Measurements from ENCODE around the gene OR6C74.

OR6C74 gene

GRCh38 chr12:55227643-55228042, 16.8 kb upstream of the OR6C74 start (continued):
- no peak for TF ChIP-seq ZSCAN4 (tag by site-specific recombination; IDR thresholded peaks at IDR 0.05)

- Histone ChIP-seq H3K27ac (ENCODE audit: extremely low read depth, low read depth, low read length) (no peak overlapping the region), H3K9me3 (ENCODE audit: control insufficient read depth, insufficient read depth, low read depth, low read length) (no peaks in the 10 kb centered on the region), H3K36me3 (ENCODE audit: control insufficient read depth in 2 of 2, insufficient read depth in 1 of 2, low read length in 2 of 2) (no peaks in the 10 kb centered on the region), H3K4me1 (ENCODE audit: control insufficient read depth, insufficient read depth, low read length) (no peaks in the 10 kb centered on the region), H3K4me3 (ENCODE audit: low read depth, low read length) (no peak overlapping the region)
- ChIA-PET POLR2A (no interaction called here), CTCF (no interaction called here)
- TF ChIP-seq ZNF362 (tag by site-specific recombination; IDR thresholded peaks at IDR 0.05) (no peak), ZNF621 (tag by site-specific recombination; IDR thresholded peaks at IDR 0.05) (no peak), ZNF174 (tag by site-specific recombination; IDR thresholded peaks at IDR 0.05) (no peak), ZBTB1 (tag by site-specific recombination; IDR thresholded peaks at IDR 0.05) (no peak), WT1 (tag by site-specific recombination; IDR thresholded peaks at IDR 0.05) (no peak), ZNF701 (tag by site-specific recombination; IDR thresholded peaks at IDR 0.05) (no peak), ZNF239 (tag by site-specific recombination; IDR thresholded peaks at IDR 0.05) (no peak)
Measured at GRCh38 chr12:55246159-55246558, 1.8 kb downstream of the OR6C74 start.

GRCh38 chr12:55250944-55251343, 6.5 kb downstream of the OR6C74 start:
- CTCF ChIA-PET: no interaction called here
- Histone ChIP-seq H3K36me3 (ENCODE audit: control insufficient read depth in 2 of 2, insufficient read depth in 1 of 2, low read length in 2 of 2) (no peaks in the 10 kb centered on the region), H3K27ac (ENCODE audit: extremely low read depth, low read depth, low read length) (no peak overlapping the region), H3K4me1 (ENCODE audit: control insufficient read depth, insufficient read depth, low read length) (no peaks in the 10 kb centered on the region), H3K9me3 (ENCODE audit: control insufficient read depth, insufficient read depth, low read depth, low read length) (no peaks in the 10 kb centered on the region), H3K4me3 (ENCODE audit: low read depth, low read length) (no peak overlapping the region)
- no peak for TF ChIP-seq ZNF776 (tag by site-specific recombination; IDR thresholded peaks at IDR 0.05; ENCODE audit: borderline replicate concordance)
- no peak for TF ChIP-seq ZNF549 (tag by site-specific recombination; IDR thresholded peaks at IDR 0.05)
- TF ChIP-seq, protein P1, sequence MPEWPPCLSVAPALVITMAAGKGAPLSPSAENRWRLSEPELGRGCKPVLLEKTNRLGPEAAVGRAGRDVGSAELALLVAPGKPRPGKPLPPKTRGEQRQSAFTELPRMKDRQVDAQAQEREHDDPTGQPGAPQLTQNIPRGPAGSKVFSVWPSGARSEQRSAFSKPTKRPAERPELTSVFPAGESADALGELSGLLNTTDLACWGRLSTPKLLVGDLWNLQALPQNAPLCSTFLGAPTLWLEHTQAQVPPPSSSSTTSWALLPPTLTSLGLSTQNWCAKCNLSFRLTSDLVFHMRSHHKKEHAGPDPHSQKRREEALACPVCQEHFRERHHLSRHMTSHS (tag by site-specific recombination; IDR thresholded peaks at IDR 0.05): no peak
- TF ChIP-seq KLF10 (tag by site-specific recombination; IDR thresholded peaks at IDR 0.05): no peak
- TF ChIP-seq, protein P2, sequence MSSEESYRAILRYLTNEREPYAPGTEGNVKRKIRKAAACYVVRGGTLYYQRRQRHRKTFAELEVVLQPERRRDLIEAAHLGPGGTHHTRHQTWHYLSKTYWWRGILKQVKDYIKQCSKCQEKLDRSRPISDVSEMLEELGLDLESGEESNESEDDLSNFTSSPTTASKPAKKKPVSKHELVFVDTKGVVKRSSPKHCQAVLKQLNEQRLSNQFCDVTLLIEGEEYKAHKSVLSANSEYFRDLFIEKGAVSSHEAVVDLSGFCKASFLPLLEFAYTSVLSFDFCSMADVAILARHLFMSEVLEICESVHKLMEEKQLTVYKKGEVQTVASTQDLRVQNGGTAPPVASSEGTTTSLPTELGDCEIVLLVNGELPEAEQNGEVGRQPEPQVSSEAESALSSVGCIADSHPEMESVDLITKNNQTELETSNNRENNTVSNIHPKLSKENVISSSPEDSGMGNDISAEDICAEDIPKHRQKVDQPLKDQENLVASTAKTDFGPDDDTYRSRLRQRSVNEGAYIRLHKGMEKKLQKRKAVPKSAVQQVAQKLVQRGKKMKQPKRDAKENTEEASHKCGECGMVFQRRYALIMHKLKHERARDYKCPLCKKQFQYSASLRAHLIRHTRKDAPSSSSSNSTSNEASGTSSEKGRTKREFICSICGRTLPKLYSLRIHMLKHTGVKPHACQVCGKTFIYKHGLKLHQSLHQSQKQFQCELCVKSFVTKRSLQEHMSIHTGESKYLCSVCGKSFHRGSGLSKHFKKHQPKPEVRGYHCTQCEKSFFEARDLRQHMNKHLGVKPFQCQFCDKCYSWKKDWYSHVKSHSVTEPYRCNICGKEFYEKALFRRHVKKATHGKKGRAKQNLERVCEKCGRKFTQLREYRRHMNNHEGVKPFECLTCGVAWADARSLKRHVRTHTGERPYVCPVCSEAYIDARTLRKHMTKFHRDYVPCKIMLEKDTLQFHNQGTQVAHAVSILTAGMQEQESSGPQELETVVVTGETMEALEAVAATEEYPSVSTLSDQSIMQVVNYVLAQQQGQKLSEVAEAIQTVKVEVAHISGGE (tag by site-specific recombination; conservative IDR thresholded peaks at IDR 0.05; ENCODE audit: low read depth): no peak
- no peak for TF ChIP-seq MEIS1 (CRISPR knock-in tag; IDR thresholded peaks at IDR 0.05; ENCODE audit: borderline replicate concordance)
- no peak for TF ChIP-seq ZNF623 (tag by site-specific recombination; IDR thresholded peaks at IDR 0.05)
- TF ChIP-seq ZNF513 (tag by site-specific recombination; IDR thresholded peaks at IDR 0.05): no peak
- TF ChIP-seq, protein P3, sequence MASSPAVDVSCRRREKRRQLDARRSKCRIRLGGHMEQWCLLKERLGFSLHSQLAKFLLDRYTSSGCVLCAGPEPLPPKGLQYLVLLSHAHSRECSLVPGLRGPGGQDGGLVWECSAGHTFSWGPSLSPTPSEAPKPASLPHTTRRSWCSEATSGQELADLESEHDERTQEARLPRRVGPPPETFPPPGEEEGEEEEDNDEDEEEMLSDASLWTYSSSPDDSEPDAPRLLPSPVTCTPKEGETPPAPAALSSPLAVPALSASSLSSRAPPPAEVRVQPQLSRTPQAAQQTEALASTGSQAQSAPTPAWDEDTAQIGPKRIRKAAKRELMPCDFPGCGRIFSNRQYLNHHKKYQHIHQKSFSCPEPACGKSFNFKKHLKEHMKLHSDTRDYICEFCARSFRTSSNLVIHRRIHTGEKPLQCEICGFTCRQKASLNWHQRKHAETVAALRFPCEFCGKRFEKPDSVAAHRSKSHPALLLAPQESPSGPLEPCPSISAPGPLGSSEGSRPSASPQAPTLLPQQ (tag by site-specific recombination; IDR thresholded peaks at IDR 0.05): no peak
- TF ChIP-seq ZNF510 (tag by site-specific recombination; IDR thresholded peaks at IDR 0.05; ENCODE audit: insufficient replicate concordance): no peak
- POLR2A ChIA-PET: no interaction called here
